ENCODE measurements around the gene TGDS. TPM values are rescaled to one million over a fixed set of nuclear protein-coding genes. Genes with fewer than 3 reads are reported as not detected.

Gene TGDS
- total and polyA plus RNA-seq, 2 of the 8 experiments (the other 6 are each of a cell fraction or from before 2014, with no cell fraction given): 11.6 to 11.8 TPM

DNA sequence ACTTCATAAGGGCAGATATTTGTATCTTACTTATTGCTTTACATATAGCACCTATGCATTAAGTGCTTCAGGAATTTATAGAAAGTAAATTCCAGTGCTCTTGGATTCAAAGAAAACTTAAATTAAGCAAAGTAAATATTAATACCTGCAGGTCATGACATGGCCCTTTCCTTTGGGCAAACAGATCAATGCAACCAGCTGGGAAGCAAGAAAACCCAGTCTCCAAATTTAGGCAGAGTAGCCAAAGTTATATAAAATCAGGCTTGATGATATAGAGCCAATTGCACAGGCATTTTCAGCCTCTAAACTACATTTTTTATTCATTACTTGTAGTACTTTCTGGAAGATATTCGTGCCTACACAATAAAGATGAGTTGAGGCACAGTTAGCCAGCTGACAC is 16.9 kb downstream of the TGDS start:
- H4K20me1 ChIP-seq (replicated peaks in 1 of 2; ENCODE audit: control insufficient read depth in 1 of 2, insufficient read depth in 2 of 2, low read length in 2 of 2): peaks cover 0 to 1% of the 10 kb centered on the region in 2 experiments
- TF ChIP-seq RBBP5 (IDR thresholded peaks at IDR 0.05; ENCODE audit: borderline replicate concordance, low read depth, low read length): no peak
- no peak for TF ChIP-seq BRCA1 (IDR thresholded peaks at IDR 0.05; ENCODE audit: low read depth, low read length)
- TF ChIP-seq SIX5 (IDR thresholded peaks at IDR 0.05; ENCODE audit: low read depth, low read length): no peak
- TF ChIP-seq SIN3A (conservative IDR thresholded peaks at IDR 0.05 in 1 of 2, IDR thresholded peaks at IDR 0.05 in 1 of 2; ENCODE audit: low read depth in 1 of 2, low read length in 2 of 2): no peak
- no peak for TF ChIP-seq SUZ12 (IDR thresholded peaks at IDR 0.05; ENCODE audit: low read length)
- ChIA-PET CTCF (ENCODE audit: partially characterized antibody) (interaction anchor here (1.0 to 2.7 kb wide), 2 partner anchors 35 to 38 kb away, joined by 3 to 12 read pairs; no protein-coding TSS in a partner anchor), POLR2A (ENCODE audit: partially characterized antibody) (no interaction called here)
- no peak overlapping the region for H2BK12ac ChIP-seq (ENCODE audit: low read depth, low read length)
- H3K23me2 ChIP-seq (ENCODE audit: low read depth, low read length): no peaks in the 10 kb centered on the region
- H3K27me3 ChIP-seq (replicated peaks in 1 of 4; ENCODE audit: control insufficient read depth in 3 of 4, extremely low read depth in 1 of 4, insufficient read depth in 3 of 4, low read length in 3 of 4): no peaks in the 10 kb centered on the region
- no peak for DNase-seq (ENCODE audit: low read depth in 1 of 2, low spot score in 2 of 2)
- no peak overlapping the region for H3K14ac ChIP-seq (ENCODE audit: insufficient read length)
- no peak overlapping the region for H3K27ac ChIP-seq (ENCODE audit: low read depth, low read length)
- H4K5ac ChIP-seq (ENCODE audit: insufficient read length, low read depth, low read length): no peak overlapping the region
- H3K79me2 ChIP-seq (ENCODE audit: control insufficient read depth in 1 of 2, insufficient read depth in 2 of 2, low read length in 2 of 2): no peaks in the 10 kb centered on the region
- no peak overlapping the region for H2BK5ac ChIP-seq (ENCODE audit: low read depth, low read length)
- WGBS, 2 experiments (ENCODE audit: extremely low coverage in 1 of 2, insufficient coverage in 1 of 2, insufficient read length in 1 of 2, insufficient replicate concordance in 2 of 2, low coverage in 1 of 2, low lambda C conversion rate in 2 of 2, missing lambda C conversion rate in 1 of 2): 96% methylated on average over 1 of the region's 1 CpG; no CpG with 5 or more reads in 1 of the 2 experiments
- no peaks in the 10 kb centered on the region for H3K4me1 ChIP-seq (replicated peaks in 1 of 4; ENCODE audit: control insufficient read depth in 3 of 4, insufficient read depth in 4 of 4, low read length in 3 of 4)
- H2AFZ ChIP-seq (ENCODE audit: low read length): no peak overlapping the region
- H2BK15ac ChIP-seq (ENCODE audit: low read length): no peak overlapping the region
- no peaks in the 10 kb centered on the region for H3K9me3 ChIP-seq (ENCODE audit: insufficient read depth in 2 of 2, low read depth in 1 of 2, low read length in 1 of 2)
- no peak overlapping the region for H2BK20ac ChIP-seq (ENCODE audit: low read length)
- H3K36me3 ChIP-seq (ENCODE audit: control insufficient read depth in 2 of 4, insufficient read depth in 4 of 4, low read length in 3 of 4): peaks cover 5 to 90% (median 28%) of the 10 kb centered on the region in 4 experiments; a peak in 7 of 8 replicates
- no peak overlapping the region for H3K23ac ChIP-seq (ENCODE audit: insufficient read length)
- no peak overlapping the region for H3K9ac ChIP-seq (replicated peaks in 1 of 4; ENCODE audit: extremely low read depth in 1 of 4, low read depth in 3 of 4, low read length in 3 of 4)
- H2AK5ac ChIP-seq (ENCODE audit: low read depth, low read length): no peak overlapping the region
- H2BK120ac ChIP-seq (replicated peaks; ENCODE audit: low read depth, low read length): no peak overlapping the region
- FAIRE-seq: no peak
- H3K18ac ChIP-seq (ENCODE audit: extremely low read depth, low read length): no peak overlapping the region
- H4K91ac ChIP-seq (replicated peaks; ENCODE audit: insufficient read length, low read length): no peak overlapping the region
- no peak overlapping the region for H3K4me3 ChIP-seq (ENCODE audit: extremely low read depth in 1 of 4, insufficient read depth in 2 of 4, low read depth in 3 of 4, low read length in 4 of 4)
- H3K4me2 ChIP-seq (ENCODE audit: insufficient read depth in 1 of 2, low read depth in 2 of 2, low read length in 2 of 2): no peak overlapping the region
- H3K56ac ChIP-seq (replicated peaks; ENCODE audit: insufficient read length, low read depth, low read length): no peak overlapping the region
- no peak overlapping the region for H4K8ac ChIP-seq (ENCODE audit: extremely low read depth, insufficient read depth, low read length)
- H3K79me1 ChIP-seq (ENCODE audit: low read depth, low read length): no peaks in the 10 kb centered on the region; the same call in 1 of the 2 replicates
- H3K4ac ChIP-seq (replicated peaks; ENCODE audit: insufficient read length, low read depth, low read length): no peak overlapping the region

All from H1 (cell line).